Measurements from ENCODE around the gene DNM1. TPM values are rescaled to one million over a fixed set of nuclear protein-coding genes. Genes with fewer than 3 reads are reported as not detected.
A peak's percentile ranks its signal among the peaks of the same experiment; 100 is the strongest.

Gene DNM1
- total and polyA plus RNA-seq, 7 donors = 0.46 to 40.2 (median 9.3) TPM

- H3K27ac ChIP-seq = peak overlapping the region; percentile 87 to 96 (median 93)
- H3K36me3 ChIP-seq = peaks cover 0 to 15% (median 3%) of the 10 kb centered on the region in 4 donors
- DNase-seq = no peak
- H3K4me1 ChIP-seq = peaks cover 0 to 31% (median 22%) of the 10 kb centered on the region in 4 donors
- intact Hi-C loops (cut with DNase I) = loop anchor here (5.0 kb wide), 2 partner anchors 66 to 84 kb away; partner anchors contain the start of genes GOLGA2, PTGES2 and SWI5
- peak overlapping the region in 1 of 4 donors; percentile 96 for H3K4me3 ChIP-seq
- H3K27me3 ChIP-seq = no peaks in the 10 kb centered on the region
- H3K9me3 ChIP-seq = no peaks in the 10 kb centered on the region
- 86 to 87% methylated on average over 14 of the region's 14 CpGs for WGBS, 2 donors
- no peak for TF ChIP-seq EP300 (IDR thresholded peaks at IDR 0.05)
- TF ChIP-seq POLR2AphosphoS5 (IDR thresholded peaks at IDR 0.05) = no peak
- TF ChIP-seq, protein P1, sequence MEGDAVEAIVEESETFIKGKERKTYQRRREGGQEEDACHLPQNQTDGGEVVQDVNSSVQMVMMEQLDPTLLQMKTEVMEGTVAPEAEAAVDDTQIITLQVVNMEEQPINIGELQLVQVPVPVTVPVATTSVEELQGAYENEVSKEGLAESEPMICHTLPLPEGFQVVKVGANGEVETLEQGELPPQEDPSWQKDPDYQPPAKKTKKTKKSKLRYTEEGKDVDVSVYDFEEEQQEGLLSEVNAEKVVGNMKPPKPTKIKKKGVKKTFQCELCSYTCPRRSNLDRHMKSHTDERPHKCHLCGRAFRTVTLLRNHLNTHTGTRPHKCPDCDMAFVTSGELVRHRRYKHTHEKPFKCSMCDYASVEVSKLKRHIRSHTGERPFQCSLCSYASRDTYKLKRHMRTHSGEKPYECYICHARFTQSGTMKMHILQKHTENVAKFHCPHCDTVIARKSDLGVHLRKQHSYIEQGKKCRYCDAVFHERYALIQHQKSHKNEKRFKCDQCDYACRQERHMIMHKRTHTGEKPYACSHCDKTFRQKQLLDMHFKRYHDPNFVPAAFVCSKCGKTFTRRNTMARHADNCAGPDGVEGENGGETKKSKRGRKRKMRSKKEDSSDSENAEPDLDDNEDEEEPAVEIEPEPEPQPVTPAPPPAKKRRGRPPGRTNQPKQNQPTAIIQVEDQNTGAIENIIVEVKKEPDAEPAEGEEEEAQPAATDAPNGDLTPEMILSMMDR (IDR thresholded peaks at IDR 0.05) = no peak
- TF ChIP-seq POLR2A (IDR thresholded peaks at IDR 0.05) = no peak
Observed at GRCh38 chr9:128193469-128194096, 9.6 kb upstream of the DNM1 start.

- Histone ChIP-seq H3K36me3 (no peaks in the 10 kb centered on the region), H3K4me3 (no peak overlapping the region), H3K27ac (no peak overlapping the region), H3K27me3 (peaks cover 6 to 15% (median 12%) of the 10 kb centered on the region in 3 donors), H3K9me3 (no peaks in the 10 kb centered on the region), H3K4me1 (peaks cover 0 to 15% (median 13%) of the 10 kb centered on the region in 4 donors)
- WGBS, 2 donors = 78 to 89% methylated on average over 13 of the region's 13 CpGs
- intact Hi-C loops (cut with DNase I) = no loop called here
- no peak for DNase-seq
- TF ChIP-seq, protein P1 (IDR thresholded peaks at IDR 0.05) = no peak
- TF ChIP-seq EP300 (IDR thresholded peaks at IDR 0.05) (no peak), POLR2A (IDR thresholded peaks at IDR 0.05) (no peak), POLR2AphosphoS5 (IDR thresholded peaks at IDR 0.05) (no peak)
Observed at GRCh38 chr9:128201441-128202369, 1.5 kb upstream of the DNM1 start.

GRCh38 chr9:128202648-128203023 lies 543 bp upstream of the DNM1 start:
- WGBS, 2 donors = 11 to 26% methylated on average over 2 of the region's 2 CpGs
- peak overlapping the region in 1 of 4 donors; percentile 70 for H3K4me3 ChIP-seq
- H3K4me1 ChIP-seq = peaks cover 0 to 15% (median 13%) of the 10 kb centered on the region in 4 donors
- no peaks in the 10 kb centered on the region for H3K9me3 ChIP-seq
- peaks cover 6 to 15% (median 12%) of the 10 kb centered on the region in 3 donors for H3K27me3 ChIP-seq
- TF ChIP-seq POLR2A (IDR thresholded peaks at IDR 0.05) (no peak), POLR2AphosphoS5 (IDR thresholded peaks at IDR 0.05) (no peak)
- TF ChIP-seq, protein P1 (IDR thresholded peaks at IDR 0.05) = no peak
- DNase-seq = no peak
- intact Hi-C loops (cut with DNase I) = no loop called here
- no peaks in the 10 kb centered on the region for H3K36me3 ChIP-seq
- H3K27ac ChIP-seq = peak overlapping the region in 1 of 4 donors; percentile 52

DNA sequence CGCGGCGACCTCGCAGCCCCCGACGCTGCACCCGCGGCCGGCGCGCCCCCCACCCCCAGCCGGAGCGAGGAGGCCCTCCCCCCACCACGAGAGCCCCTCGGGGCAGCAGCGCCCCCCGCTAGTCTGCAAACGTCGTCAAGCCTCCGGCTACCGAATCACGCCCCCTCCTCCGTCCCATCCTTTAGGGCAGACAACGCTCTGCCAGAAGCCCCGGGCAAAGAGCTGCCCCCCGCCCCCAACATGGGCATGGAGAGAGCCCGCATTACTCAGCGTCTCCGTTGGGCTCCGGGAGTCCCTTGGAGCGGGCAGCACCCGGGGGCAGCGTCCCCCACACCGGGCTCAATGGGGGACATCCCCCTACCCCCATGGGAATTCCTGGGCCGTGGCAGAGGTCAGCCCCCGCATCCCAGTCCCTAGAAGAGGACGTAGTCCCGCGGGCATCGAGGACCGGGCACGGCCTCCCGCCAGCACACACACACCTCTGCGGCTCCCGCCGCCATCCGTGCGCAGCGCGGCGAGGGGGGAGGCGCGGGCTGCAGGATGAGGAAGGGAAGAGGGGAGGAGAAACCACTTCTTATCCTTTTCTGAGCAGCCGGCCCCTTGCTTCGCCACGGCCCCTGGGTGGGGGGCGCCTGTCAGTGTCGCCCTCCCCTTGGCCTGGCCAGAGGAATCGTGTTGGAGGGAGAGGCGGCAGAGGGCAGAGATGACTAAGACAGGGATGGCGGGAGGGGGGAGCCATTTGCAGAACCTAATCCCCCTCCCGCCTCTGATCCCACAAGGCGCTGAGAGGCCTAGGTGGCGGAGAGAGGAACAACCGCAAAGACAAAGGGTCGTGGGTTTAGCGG lies 750 bp downstream of the DNM1 start:
- peaks cover 0 to 15% (median 13%) of the 10 kb centered on the region in 4 donors for H3K4me1 ChIP-seq
- H3K27ac ChIP-seq = peak overlapping the region; percentile 25 to 69 (median 51)
- H3K9me3 ChIP-seq = no peaks in the 10 kb centered on the region
- no peak for DNase-seq
- no peaks in the 10 kb centered on the region for H3K36me3 ChIP-seq
- H3K27me3 ChIP-seq = peaks cover 6 to 15% (median 12%) of the 10 kb centered on the region in 3 donors
- peak overlapping the region; percentile 33 to 70 (median 57) for H3K4me3 ChIP-seq
- intact Hi-C loops (cut with DNase I) = no loop called here
- TF ChIP-seq, protein P1 (IDR thresholded peaks at IDR 0.05) = no peak
- TF ChIP-seq EP300 (IDR thresholded peaks at IDR 0.05) (no peak), POLR2AphosphoS5 (IDR thresholded peaks at IDR 0.05) (no peak), POLR2A (IDR thresholded peaks at IDR 0.05) (no peak)
- 2 to 4% methylated on average over 67 of the region's 67 CpGs for WGBS, 2 donors
